ENCODE data around the gene CXCR5.

CXCR5 gene

GRCh38 chr11:118914987-118915386, 31.3 kb downstream of the CXCR5 start:
- no peak for TF ChIP-seq CTCF (IDR thresholded peaks at IDR 0.05; ENCODE audit: low read depth, low read length, missing control alignments)
- no peak overlapping the region for H3K4me3 ChIP-seq (ENCODE audit: low read depth, low read length)
- no peak for DNase-seq
- in situ Hi-C loops (cut with HindIII; ENCODE audit: low pct_ligation_motif_present, low sequenced_read_pairs) = no loop called here
- no peaks in the 10 kb centered on the region for H3K27me3 ChIP-seq (replicated peaks)
- H3K36me3 ChIP-seq (replicated peaks) = no peaks in the 10 kb centered on the region
- H3K27ac ChIP-seq = no peak overlapping the region

GRCh38 chr11:118915396-118915795, 31.7 kb downstream of the CXCR5 start:
- H3K27ac ChIP-seq = peak overlapping the region; percentile 92

GRCh38 chr11:118915941-118916841, 32.5 kb downstream of the CXCR5 start:
- Histone ChIP-seq H3K27ac (peak overlapping the region; percentile 92), H3K27me3 (replicated peaks) (no peaks in the 10 kb centered on the region), H3K4me3 (ENCODE audit: low read depth, low read length) (no peak overlapping the region), H3K36me3 (replicated peaks) (no peaks in the 10 kb centered on the region)
- DNase-seq = no peak
- TF ChIP-seq CTCF (IDR thresholded peaks at IDR 0.05; ENCODE audit: low read depth, low read length, missing control alignments) = no peak
- in situ Hi-C loops (cut with HindIII; ENCODE audit: low pct_ligation_motif_present, low sequenced_read_pairs) = no loop called here

More at GRCh38 chr11:118915396-118915795, 31.7 kb downstream of the CXCR5 start:
- no peaks in the 10 kb centered on the region for H3K36me3 ChIP-seq (replicated peaks)
- in situ Hi-C loops (cut with HindIII; ENCODE audit: low pct_ligation_motif_present, low sequenced_read_pairs) = no loop called here
- DNase-seq = no peak
- no peak overlapping the region for H3K4me3 ChIP-seq (ENCODE audit: low read depth, low read length)
- no peaks in the 10 kb centered on the region for H3K27me3 ChIP-seq (replicated peaks)
- TF ChIP-seq CTCF (IDR thresholded peaks at IDR 0.05; ENCODE audit: low read depth, low read length, missing control alignments) = no peak

- peak; percentile 75 for DNase-seq
- in situ Hi-C loops (cut with HindIII; ENCODE audit: low pct_ligation_motif_present, low sequenced_read_pairs) = no loop called here
- peak overlapping the region; percentile 92 for H3K27ac ChIP-seq
- no peaks in the 10 kb centered on the region for H3K36me3 ChIP-seq (replicated peaks)
- no peak for TF ChIP-seq CTCF (IDR thresholded peaks at IDR 0.05; ENCODE audit: low read depth, low read length, missing control alignments)
- no peaks in the 10 kb centered on the region for H3K27me3 ChIP-seq (replicated peaks)
- H3K4me3 ChIP-seq (ENCODE audit: low read depth, low read length) = no peak overlapping the region
Measured at GRCh38 chr11:118916842-118917388, 33.2 kb downstream of the CXCR5 start.

GRCh38 chr11:118917481-118918127, 33.9 kb downstream of the CXCR5 start:
- no peak for TF ChIP-seq CTCF (IDR thresholded peaks at IDR 0.05; ENCODE audit: low read depth, low read length, missing control alignments)

More at GRCh38 chr11:118917481-118918127, 33.9 kb downstream of the CXCR5 start:
- Histone ChIP-seq H3K27ac (peak overlapping the region; percentile 92), H3K27me3 (replicated peaks) (no peaks in the 10 kb centered on the region), H3K36me3 (replicated peaks) (no peaks in the 10 kb centered on the region), H3K4me3 (ENCODE audit: low read depth, low read length) (peak overlapping the region; percentile 22)
- DNase-seq = peak; percentile 83
- in situ Hi-C loops (cut with HindIII; ENCODE audit: low pct_ligation_motif_present, low sequenced_read_pairs) = no loop called here
